Left renal cortex interstitium (tissue), 4 donors: Measurements from ENCODE around the gene C17orf113. TPM values are rescaled to one million over a fixed set of nuclear protein-coding genes. Genes with fewer than 3 reads are reported as not detected.
A peak's percentile ranks its signal among the peaks of the same experiment; 100 is the strongest.

Source experiments
- DNase-seq, 4 donors: peaks; one replicate each; pipeline ENCODE4 v3.0.0-alpha.2; 2013; ENCODE audit warnings: low read depth in 4 of 4, low spot score in 2 of 4, missing footprints in 1 of 4
- polyA plus RNA-seq, 4 donors: library from polyadenylated mRNA; unstranded; fragments of 120-200 nt; gene quantifications; one replicate each; pipeline ENCODE4 v1.2.1, GENCODE V29; 2013; ENCODE audit not compliant: insufficient read length in 4 of 4

C17orf113 gene
- polyA plus RNA-seq, 4 donors: 3.6 to 6.4 (median 4.9) TPM

GRCh38 chr17:42075789-42076188, 25.4 kb upstream of the C17orf113 start:
- no peak for DNase-seq

- DNase-seq: no peak
These were observed 22.2 kb upstream of the C17orf113 start for GRCh38 chr17:42072323-42073187.

GRCh38 chr17:42071810-42072209, 21.4 kb upstream of the C17orf113 start:
- no peak for DNase-seq

- no peak for DNase-seq
These were observed 18.6 kb upstream of the C17orf113 start for GRCh38 chr17:42068979-42069378.

- no peak for DNase-seq
These were observed 17.1 kb upstream of the C17orf113 start for GRCh38 chr17:42067371-42068091.

GRCh38 chr17:42065201-42065600, 14.8 kb upstream of the C17orf113 start:
- DNase-seq: no peak

GRCh38 chr17:42062681-42063080, 12.3 kb upstream of the C17orf113 start:
- no peak for DNase-seq

GRCh38 chr17:42061646-42062487, 11.5 kb upstream of the C17orf113 start:
- DNase-seq: no peak

GRCh38 chr17:42060231-42060630, 9.8 kb upstream of the C17orf113 start:
- no peak for DNase-seq

- DNase-seq: no peak
These were observed 9.4 kb upstream of the C17orf113 start for GRCh38 chr17:42059815-42060214.

GRCh38 chr17:42058063-42058462, 7.7 kb upstream of the C17orf113 start:
- no peak for DNase-seq

GRCh38 chr17:42056635-42057034, 6.2 kb upstream of the C17orf113 start:
- DNase-seq: no peak

GRCh38 chr17:42055496-42055895, 5.1 kb upstream of the C17orf113 start:
- DNase-seq: peak in 1 of 4 donors; percentile 51

GRCh38 chr17:42055027-42055426, 4.6 kb upstream of the C17orf113 start:
- DNase-seq: no peak

GRCh38 chr17:42053731-42054500, 3.5 kb upstream of the C17orf113 start:
- DNase-seq: no peak

GRCh38 chr17:42052346-42052877, 2.0 kb upstream of the C17orf113 start:
- DNase-seq: no peak

GRCh38 chr17:42051645-42052044, 1.2 kb upstream of the C17orf113 start:
- no peak for DNase-seq

GRCh38 chr17:42051013-42051400, 606 bp upstream of the C17orf113 start:
- DNase-seq: no peak

GRCh38 chr17:42049834-42050392, 488 bp downstream of the C17orf113 start:
- no peak for DNase-seq

GRCh38 chr17:42047343-42047742, 3.1 kb downstream of the C17orf113 start:
- DNase-seq: no peak
